Fibroblast of the conjunctiva (primary cell): ENCODE measurements around the gene ATP2B2.
A peak's percentile ranks its signal among the peaks of the same experiment; 100 is the strongest.

Source experiments
- DNase-seq: peaks from one replicate; pipeline ENCODE4 v3.0.0-alpha.2; 2010; ENCODE audit warnings: low read depth

Gene ATP2B2

GRCh38 chr3:10294030-10294586 is 211.3 kb downstream of the ATP2B2 start:
- DNase-seq = no peak

- DNase-seq = no peak
Observed at GRCh38 chr3:10292505-10293419, 212.6 kb downstream of the ATP2B2 start, which contains the start of gene GHRL. GHRL (minus strand) TSS chr3:10292947; CDS start chr3:10290180, 2,767 bp downstream.

GRCh38 chr3:10291641-10292040 is 213.7 kb downstream of the ATP2B2 start:
- no peak for DNase-seq

GRCh38 chr3:10290481-10291176 is 214.8 kb downstream of the ATP2B2 start:
- no peak for DNase-seq

- DNase-seq = no peak
Observed at GRCh38 chr3:10289787-10290355, 215.5 kb downstream of the ATP2B2 start.

GRCh38 chr3:10289077-10289476 is 216.3 kb downstream of the ATP2B2 start:
- no peak for DNase-seq

- DNase-seq = no peak
Observed at GRCh38 chr3:10288575-10288960, 216.8 kb downstream of the ATP2B2 start.

- DNase-seq = no peak
Observed at GRCh38 chr3:10287936-10288574, 217.3 kb downstream of the ATP2B2 start.

GRCh38 chr3:10286596-10287295 is 218.6 kb downstream of the ATP2B2 start:
- peak; percentile 83 for DNase-seq

- no peak for DNase-seq
Observed at GRCh38 chr3:10286133-10286524, 219.3 kb downstream of the ATP2B2 start.

- DNase-seq = no peak
Observed at GRCh38 chr3:10285272-10286132, 219.9 kb downstream of the ATP2B2 start.

GRCh38 chr3:10284496-10284895 is 220.9 kb downstream of the ATP2B2 start:
- no peak for DNase-seq

GRCh38 chr3:10283638-10284037 is 221.7 kb downstream of the ATP2B2 start:
- DNase-seq = no peak

- DNase-seq = peak; percentile 34
Observed at GRCh38 chr3:10281951-10282350, 223.4 kb downstream of the ATP2B2 start.

GRCh38 chr3:10280571-10280970 is 224.8 kb downstream of the ATP2B2 start:
- no peak for DNase-seq

- DNase-seq = no peak
Observed at GRCh38 chr3:10280177-10280529, 225.2 kb downstream of the ATP2B2 start.

GRCh38 chr3:10279384-10280176 is 225.8 kb downstream of the ATP2B2 start:
- DNase-seq = no peak

- DNase-seq = no peak
Observed at GRCh38 chr3:10278501-10278900, 226.9 kb downstream of the ATP2B2 start.

GRCh38 chr3:10277115-10277625 is 228.2 kb downstream of the ATP2B2 start:
- no peak for DNase-seq
